Superior temporal gyrus (tissue), 1 donor: Measurements from ENCODE around the gene PPP1R12B.
"Not testable (repeated sequence)": the region's sequence is repeated elsewhere in the genome, so short reads cannot be mapped to it uniquely, and the experiment has no call there.

ENCODE experiments used
- DNase-seq: peaks from one replicate; pipeline ENCODE4 v3.0.0-alpha.2; 2016; ENCODE audit errors: extremely low spot score

PPP1R12B gene

GRCh38 chr1:202629257-202629811 is 280.8 kb downstream of the PPP1R12B start:
- not testable (repeated sequence) for DNase-seq

- not testable (repeated sequence) for DNase-seq
Observed at GRCh38 chr1:202630096-202630495, 281.6 kb downstream of the PPP1R12B start.

- DNase-seq, result no peak
Observed at GRCh38 chr1:202630541-202630940, 282.0 kb downstream of the PPP1R12B start.

- no peak for DNase-seq
Observed at GRCh38 chr1:202631076-202631923, 282.8 kb downstream of the PPP1R12B start.

- DNase-seq, result no peak
Observed at GRCh38 chr1:202632241-202632640, 283.7 kb downstream of the PPP1R12B start.

- not testable (repeated sequence) for DNase-seq
Observed at GRCh38 chr1:202636171-202636570, 287.7 kb downstream of the PPP1R12B start.

GRCh38 chr1:202637321-202638018 is 289.0 kb downstream of the PPP1R12B start:
- DNase-seq, result not testable (repeated sequence)

GRCh38 chr1:202638019-202638700 is 289.7 kb downstream of the PPP1R12B start:
- DNase-seq, result no peak

- DNase-seq, result not testable (repeated sequence)
Observed at GRCh38 chr1:202638701-202639305, 290.3 kb downstream of the PPP1R12B start.

- no peak for DNase-seq
Observed at GRCh38 chr1:202639500-202639899, 291.0 kb downstream of the PPP1R12B start.

- no peak for DNase-seq
Observed at GRCh38 chr1:202642212-202642611, 293.7 kb downstream of the PPP1R12B start.
